Parathyroid adenoma (tissue), 2 donors: ENCODE data around the gene GALNT9.
"Not testable (repeated sequence)": the region's sequence is repeated elsewhere in the genome, so short reads cannot be mapped to it uniquely, and the experiment has no call there.

ENCODE experiments used
- H2AFZ ChIP-seq: fragments of 300-600 bp; sonication (generic); one replicate; pipeline ENCODE4 v1.7.0; 2017; ENCODE audit warnings: antibody characterized with exemption, mild to moderate bottlenecking
- H3K27ac ChIP-seq: fragments of 300-600 bp; sonication (generic); one replicate; pipeline ENCODE4 v1.7.0; 2017
- H3K27me3 ChIP-seq: fragments of 300-600 bp; sonication (generic); one replicate; pipeline ENCODE4 v1.7.0; 2017; ENCODE audit warnings: low read length; ENCODE audit not compliant: control insufficient read depth, insufficient read depth
- H3K36me3 ChIP-seq: fragments of 300-600 bp; sonication (generic); one replicate; pipeline ENCODE4 v1.7.0; 2017; ENCODE audit warnings: low read length; ENCODE audit not compliant: control insufficient read depth, insufficient read depth
- H3K4me1 ChIP-seq: fragments of 300-600 bp; sonication (generic); one replicate; pipeline ENCODE4 v1.7.0; 2017; ENCODE audit warnings: control low read depth
- H3K4me2 ChIP-seq: fragments of 300-600 bp; sonication (generic); one replicate; pipeline ENCODE4 v1.7.0; 2017; ENCODE audit warnings: low read length
- H3K4me3 ChIP-seq: fragments of 300-600 bp; sonication (generic); one replicate; pipeline ENCODE4 v1.7.0; 2017; ENCODE audit warnings: low read depth, low read length
- H3K79me2 ChIP-seq: fragments of 300-600 bp; sonication (generic); one replicate; pipeline ENCODE4 v1.7.0; 2017; ENCODE audit warnings: control low read depth
- H3K9ac ChIP-seq: fragments of 300-600 bp; sonication (generic); one replicate; pipeline ENCODE4 v1.7.0; 2017; ENCODE audit warnings: mild to moderate bottlenecking
- H3K9me3 ChIP-seq: fragments of 300-600 bp; sonication (generic); one replicate; pipeline ENCODE4 v1.7.0; 2017; ENCODE audit warnings: low read length; ENCODE audit not compliant: control insufficient read depth
- CTCF ChIP-seq: fragments of 300-600 bp; sonication (generic); IDR thresholded peaks from one replicate; pipeline ENCODE4 v1.7.0; 2017; ENCODE audit warnings: antibody characterized with exemption, mild to moderate bottlenecking
- donor health status: primary hyperparathyroidism.

Gene GALNT9

GRCh38 chr12:132245521-132246101, 83.8 kb downstream of the GALNT9 start:
- Histone ChIP-seq H3K27ac (no peak overlapping the region), H3K36me3 (no peaks in the 10 kb centered on the region), H3K9me3 (no peaks in the 10 kb centered on the region), H3K4me1 (no peaks in the 10 kb centered on the region), H3K27me3 (no peaks in the 10 kb centered on the region), H2AFZ (no peak overlapping the region), H3K4me2 (no peak overlapping the region), H3K4me3 (no peak overlapping the region), H3K9ac (no peak overlapping the region), H3K79me2 (no peaks in the 10 kb centered on the region)
- TF ChIP-seq CTCF, result no peak

DNA sequence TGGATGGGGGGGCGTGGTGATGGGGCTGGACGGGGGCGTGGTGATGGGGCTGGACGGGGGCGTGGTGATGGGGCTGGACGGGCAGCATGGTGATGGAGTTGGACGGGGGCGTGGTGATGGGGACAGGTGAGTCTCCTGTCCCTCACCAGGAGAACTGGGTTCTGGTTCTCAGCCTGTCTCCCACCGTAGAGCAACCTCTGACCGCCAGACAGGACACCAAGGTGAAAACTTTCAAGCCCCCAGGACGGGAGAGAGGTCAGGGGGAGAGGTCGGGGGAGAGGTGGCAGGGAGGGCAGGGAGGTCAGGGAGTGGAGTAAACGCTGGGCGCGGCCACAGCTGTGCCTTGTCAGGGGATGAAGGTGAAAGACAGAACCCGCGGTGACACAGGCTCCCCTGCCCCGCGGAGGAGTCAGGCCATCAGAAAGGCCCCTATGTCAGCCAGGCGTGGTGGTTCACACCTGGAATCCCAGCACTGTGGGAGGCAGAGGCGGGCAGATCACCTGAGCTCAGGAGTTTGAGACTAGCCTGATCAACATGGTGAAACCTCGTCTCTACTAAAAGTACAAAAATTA, 84.6 kb downstream of the GALNT9 start:
- no peak overlapping the region for H3K4me2 ChIP-seq
- TF ChIP-seq CTCF, result no peak

GRCh38 chr12:132243596-132244310, 85.6 kb downstream of the GALNT9 start:
- no peaks in the 10 kb centered on the region for H3K36me3 ChIP-seq
- no peaks in the 10 kb centered on the region for H3K4me1 ChIP-seq
- H3K4me2 ChIP-seq, result no peak overlapping the region
- H3K4me3 ChIP-seq, result no peak overlapping the region
- no peak overlapping the region for H2AFZ ChIP-seq
- H3K9ac ChIP-seq, result no peak overlapping the region
- no peaks in the 10 kb centered on the region for H3K27me3 ChIP-seq
- H3K9me3 ChIP-seq, result no peaks in the 10 kb centered on the region
- no peak for TF ChIP-seq CTCF
- no peak overlapping the region for H3K27ac ChIP-seq
- no peaks in the 10 kb centered on the region for H3K79me2 ChIP-seq

More for the DNA sequence above, 84.6 kb downstream of the GALNT9 start:
- H3K36me3 ChIP-seq, result no peaks in the 10 kb centered on the region
- no peaks in the 10 kb centered on the region for H3K79me2 ChIP-seq
- H3K9me3 ChIP-seq, result no peaks in the 10 kb centered on the region
- no peak overlapping the region for H2AFZ ChIP-seq
- H3K27ac ChIP-seq, result no peak overlapping the region
- H3K4me1 ChIP-seq, result no peaks in the 10 kb centered on the region
- no peaks in the 10 kb centered on the region for H3K27me3 ChIP-seq
- no peak overlapping the region for H3K9ac ChIP-seq
- no peak overlapping the region for H3K4me3 ChIP-seq

DNA sequence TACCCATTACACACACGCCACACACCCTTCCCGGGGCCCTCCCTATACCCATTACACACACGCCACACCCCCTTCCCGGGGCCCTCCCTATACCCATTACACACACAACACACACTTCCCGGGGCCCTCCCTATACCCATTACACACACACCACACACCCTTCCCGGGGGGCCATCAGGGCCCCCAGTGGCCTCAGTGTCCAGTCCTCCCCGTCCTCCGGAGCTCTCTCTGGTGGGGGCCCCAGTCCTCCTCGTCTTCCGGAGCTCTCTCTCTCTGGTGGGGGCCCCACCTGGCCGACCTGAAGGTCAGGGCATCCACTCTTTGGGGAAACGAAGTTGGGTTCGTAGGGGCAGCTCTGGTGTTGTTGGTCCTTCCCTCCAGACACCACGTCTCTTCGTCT, 86.2 kb downstream of the GALNT9 start:
- not testable (repeated sequence) for H3K9me3 ChIP-seq, H3K4me2 ChIP-seq, H3K79me2 ChIP-seq, H3K36me3 ChIP-seq, H3K4me1 ChIP-seq, H3K9ac ChIP-seq, H2AFZ ChIP-seq, H3K4me3 ChIP-seq, H3K27me3 ChIP-seq, H3K27ac ChIP-seq

DNA sequence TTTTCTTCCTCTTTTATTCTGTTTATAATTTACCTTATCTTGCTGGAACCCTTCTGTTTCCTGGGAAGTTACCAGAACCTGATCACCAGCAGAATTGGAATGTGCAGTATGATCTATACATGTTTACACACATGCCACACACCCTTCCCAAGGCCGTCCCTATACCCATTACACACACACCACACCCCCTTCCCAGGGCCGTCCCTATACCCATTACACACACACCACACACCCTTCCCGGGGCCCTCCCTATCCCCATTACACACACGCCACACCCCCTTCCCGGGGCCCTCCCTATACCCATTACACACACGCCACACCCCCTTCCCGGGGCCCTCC, 88.8 kb downstream of the GALNT9 start:
- not testable (repeated sequence) for H3K9me3 ChIP-seq, H3K4me1 ChIP-seq, H3K27me3 ChIP-seq, H3K27ac ChIP-seq, H2AFZ ChIP-seq, H3K4me3 ChIP-seq, H3K79me2 ChIP-seq, H3K9ac ChIP-seq, H3K36me3 ChIP-seq, H3K4me2 ChIP-seq
